GM18907 (cell line): ENCODE measurements around the gene PAX8.

Experiments used
- ATAC-seq: cut with Tn5 transposase; IDR thresholded peaks from one replicate; pipeline ENCODE4 v1.9.1; 2021; ENCODE audit warnings: mild to moderate bottlenecking, moderate library complexity; ENCODE audit not compliant: unreplicated experiment

PAX8 gene

DNA sequence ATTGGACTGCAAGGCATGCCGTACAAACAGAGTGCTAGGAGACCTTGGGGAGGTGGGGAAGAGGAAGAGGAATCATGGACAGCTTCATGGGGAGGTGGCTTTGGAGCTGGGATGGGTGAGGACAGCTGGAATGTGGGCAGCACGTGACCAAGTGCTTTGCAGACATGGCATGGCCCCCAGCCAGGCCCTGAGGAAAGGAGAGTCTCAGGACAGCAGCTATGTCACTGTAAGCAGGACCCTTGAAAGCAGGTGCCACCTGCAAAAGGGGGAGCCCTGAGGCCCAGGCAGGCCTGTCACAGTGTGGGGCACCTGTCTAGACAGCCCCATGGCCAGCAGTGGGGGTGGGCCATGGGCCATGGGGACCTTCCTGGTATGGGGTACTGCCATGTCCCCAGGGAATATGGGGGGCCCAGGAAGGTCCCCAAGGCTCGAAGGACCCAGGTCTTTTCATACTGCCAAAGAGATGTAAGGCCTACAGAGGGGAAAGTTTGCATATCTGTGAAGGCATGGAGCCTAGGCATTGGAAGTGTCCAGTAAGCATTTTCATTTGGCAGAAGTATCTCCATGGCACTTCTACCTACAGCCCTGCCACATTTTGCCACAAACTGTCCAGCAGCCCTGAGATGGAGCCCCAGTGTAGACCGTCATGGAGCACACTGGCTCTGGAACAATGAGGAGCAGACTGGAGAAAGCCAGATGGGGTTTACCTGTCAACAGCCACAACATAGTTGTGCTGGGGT lies 9.9 kb downstream of the PAX8 start:
- ATAC-seq, result no peak

DNA sequence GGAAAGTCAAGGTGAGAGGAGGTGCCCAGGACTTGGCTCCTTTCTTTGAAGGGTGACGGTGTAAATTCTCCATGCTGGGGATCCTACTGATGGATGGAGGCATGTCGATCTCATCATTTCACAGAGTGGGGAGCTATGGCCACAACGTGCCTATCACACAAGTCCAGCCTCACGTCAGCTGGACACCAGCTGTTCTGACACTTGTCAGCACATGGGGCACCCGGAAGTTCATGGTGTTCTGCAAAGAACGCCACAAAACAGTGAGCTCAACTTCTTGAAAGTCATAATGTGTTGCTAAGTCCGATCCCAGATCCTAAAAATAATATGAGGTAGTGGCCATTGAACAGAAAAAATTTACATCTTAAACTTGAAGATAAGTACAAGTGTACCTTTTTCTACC lies 12.3 kb downstream of the PAX8 start:
- ATAC-seq, result no peak

DNA sequence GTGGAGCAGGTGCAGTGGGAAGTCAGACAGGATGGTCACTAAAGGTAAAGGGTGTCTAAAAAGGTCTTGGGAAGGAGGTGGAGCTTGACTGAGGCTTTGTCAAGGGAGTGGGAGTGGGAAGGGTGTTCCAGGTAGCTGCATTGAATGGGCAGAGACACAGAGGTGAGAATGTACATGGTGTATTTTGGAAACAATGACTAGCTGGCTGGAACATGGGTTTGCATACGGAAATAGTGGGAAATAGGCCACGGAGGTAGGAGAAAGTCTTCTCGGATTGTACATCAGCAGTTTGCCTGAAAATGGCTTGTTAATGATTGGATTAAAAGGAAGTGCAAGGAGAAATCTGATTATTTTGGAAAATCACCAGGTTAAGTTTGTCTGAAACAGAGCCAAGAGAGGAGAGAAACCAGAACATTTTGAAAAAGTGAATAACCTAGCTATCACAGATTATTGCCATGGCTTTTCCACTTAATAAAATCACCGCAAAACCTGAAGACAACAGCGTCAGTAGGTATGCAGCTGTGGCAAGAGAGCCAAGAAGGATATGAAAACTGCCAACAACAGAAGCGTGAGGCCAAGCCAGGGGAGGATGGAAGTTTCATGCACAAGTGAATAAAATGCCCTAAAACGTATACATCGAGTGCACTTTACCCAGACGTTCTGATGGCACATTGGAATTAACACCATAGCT lies 13.9 kb downstream of the PAX8 start:
- no peak for ATAC-seq

DNA sequence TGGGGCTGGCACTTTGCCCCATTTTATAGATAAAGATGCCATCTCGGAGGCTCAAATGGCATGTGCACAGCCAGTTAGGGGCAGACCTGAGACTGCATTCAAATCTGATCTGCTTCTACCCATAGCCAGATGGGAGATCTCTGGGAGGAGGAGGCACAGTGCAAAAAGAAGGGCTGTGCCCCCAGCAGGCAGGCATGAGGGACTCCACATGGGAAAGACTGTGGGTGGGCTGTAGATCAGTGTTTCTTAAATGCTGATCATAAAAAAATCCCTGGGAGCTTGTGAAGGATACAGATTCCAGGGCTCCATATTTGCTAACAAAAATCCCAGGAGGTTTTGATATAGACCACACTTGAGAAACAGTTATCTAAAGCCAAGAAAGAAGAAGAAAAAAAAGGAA lies 15.2 kb downstream of the PAX8 start:
- ATAC-seq, result no peak

DNA sequence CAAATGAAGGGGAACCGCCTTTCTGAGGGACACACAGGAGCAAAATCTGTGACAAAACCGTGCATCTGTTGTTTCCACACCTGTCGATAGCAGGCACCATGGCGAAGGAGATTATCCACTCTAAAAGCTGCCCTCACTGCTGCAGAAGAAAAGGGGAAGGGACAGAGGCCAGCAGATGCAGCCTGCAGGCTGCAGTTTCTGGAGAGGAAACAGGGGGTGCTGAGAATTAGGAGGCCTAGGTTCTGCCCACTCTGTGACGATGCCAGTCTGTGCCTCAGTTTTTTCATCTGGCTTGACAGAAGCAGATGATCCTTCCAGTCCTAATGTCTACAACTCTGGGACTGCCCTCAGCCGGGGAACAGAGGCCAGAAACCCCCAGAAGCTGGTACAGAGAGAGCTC lies 17.7 kb downstream of the PAX8 start:
- no peak for ATAC-seq

DNA sequence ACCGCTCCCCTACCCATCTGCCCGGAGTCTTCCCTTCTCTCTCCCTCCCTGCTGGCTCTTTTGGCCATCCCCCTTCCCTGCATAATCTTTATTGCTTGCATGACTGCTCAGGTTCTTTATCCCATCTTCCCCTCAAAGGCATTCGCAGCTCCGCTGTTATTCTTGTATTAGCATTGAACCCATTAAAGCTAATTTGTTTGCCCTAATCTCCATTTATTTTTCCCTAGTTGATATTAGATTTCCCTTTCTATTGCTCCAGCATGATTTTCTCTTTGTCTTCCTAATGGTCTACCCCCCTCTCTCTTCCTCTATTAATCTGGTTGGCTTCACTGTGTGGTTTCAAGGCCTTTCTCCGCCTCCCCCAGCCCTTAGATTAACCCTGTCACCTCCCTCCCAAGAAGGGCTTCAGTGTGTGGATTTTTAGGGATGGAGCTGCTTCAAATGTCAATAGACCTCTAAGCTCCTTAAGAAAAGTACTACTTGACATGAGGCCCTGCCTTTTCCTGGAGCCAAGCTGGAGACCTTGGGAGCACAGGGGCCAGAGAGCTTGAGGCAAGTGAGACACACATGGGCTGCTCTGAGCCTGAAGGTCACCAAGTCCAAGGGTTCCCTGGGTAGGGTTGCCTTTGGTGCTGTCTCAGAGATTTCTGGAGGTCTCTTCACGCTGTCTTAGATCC lies 20.1 kb downstream of the PAX8 start:
- ATAC-seq, result no peak

DNA sequence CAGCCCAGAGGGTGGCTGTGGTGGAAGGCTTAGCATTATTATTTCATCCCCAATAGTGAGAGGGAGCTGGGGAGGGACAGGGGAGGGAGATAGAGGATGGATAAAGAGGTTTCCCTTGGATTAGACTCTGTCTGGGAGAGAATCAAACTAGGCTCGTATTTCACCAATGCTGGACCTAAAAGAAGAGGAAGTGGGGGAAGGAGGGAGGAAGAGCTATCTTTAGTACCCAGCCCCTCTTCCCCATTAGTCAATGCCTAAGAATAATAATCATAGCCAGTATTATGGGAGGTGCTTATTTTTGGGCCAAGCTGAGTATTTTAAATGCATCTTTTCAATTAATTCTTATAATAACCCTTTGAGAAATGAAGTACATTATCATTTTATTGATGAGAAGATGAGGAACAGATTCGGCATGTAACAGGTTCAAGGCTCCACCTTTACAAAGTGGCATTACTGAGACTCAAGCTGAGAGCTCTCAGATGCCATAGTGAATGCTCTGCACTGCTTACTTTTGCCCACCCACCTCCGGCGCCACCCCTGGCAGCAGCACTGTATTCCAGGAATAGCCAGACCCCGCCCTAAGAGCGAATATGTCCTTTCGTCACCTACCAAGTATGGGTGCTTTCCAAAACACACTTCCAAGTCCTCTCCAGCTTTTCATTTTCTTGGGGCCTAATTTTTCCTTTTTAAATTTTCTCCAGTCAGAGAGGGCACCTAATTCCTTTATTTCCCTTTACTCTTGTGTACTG lies 21.0 kb downstream of the PAX8 start:
- ATAC-seq, result no peak

DNA sequence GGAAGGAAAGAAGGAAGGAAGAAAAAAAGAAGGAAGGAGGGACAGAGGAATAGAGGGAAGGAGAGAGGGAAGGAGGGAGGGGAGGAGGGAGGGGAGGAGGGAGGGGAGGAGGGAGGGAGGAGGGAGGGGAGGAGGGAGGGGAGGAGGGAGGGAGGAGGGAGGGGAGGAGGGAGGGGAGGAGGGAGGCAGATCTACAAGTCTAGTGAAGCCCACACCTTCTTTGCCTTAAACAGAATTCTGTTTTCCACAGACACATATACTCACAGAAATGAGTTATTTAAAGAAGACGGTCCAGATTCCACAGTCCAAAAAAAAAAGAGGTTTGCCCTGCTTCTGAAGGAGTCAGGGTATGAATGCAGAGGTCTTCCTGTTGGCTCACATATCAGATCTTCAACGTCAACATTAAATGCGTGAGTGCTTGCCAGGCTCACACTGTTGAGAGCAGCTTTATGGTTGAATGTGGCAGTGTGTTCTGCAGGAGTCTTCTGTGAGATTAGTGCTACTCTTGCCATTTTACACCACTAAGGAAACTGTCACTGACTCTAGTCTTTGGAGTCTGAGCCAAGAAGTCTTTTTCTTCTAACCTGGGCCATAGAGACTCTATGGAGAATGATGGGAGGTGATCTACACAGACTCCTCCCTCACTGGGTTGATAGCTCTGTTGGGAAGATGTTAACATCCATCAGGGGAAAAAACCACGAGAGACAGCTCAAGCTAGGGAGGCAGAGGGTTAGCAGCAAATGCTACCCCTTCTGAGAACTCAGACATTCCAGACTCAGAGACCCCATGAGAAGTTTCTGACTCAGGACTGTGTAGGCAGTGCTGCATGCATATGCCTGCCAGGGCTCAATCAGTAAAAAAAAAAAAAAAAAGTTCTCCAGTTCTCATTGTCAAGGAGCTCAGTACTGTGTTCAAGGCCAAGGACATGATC lies 23.3 kb downstream of the PAX8 start:
- no peak for ATAC-seq

DNA sequence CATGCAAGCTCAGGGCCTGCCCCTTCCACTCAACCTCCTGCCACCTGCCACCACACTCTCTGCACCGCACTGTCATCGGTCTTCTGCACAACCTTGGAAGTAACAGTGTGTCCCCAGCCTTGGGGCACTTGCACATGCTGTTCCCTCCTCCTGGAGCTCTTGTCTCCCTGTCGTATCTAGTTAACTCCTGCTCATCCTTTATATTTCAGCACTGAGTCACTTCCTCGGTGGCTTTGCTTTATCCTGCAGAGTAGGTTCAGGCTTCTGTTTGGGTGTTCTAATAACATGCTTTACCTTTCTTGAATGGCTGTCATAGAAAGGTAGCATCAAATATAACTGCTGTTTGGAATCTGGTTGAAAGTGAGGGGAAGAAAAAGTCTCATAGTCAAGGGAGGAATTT lies 25.3 kb downstream of the PAX8 start:
- ATAC-seq, result no peak

DNA sequence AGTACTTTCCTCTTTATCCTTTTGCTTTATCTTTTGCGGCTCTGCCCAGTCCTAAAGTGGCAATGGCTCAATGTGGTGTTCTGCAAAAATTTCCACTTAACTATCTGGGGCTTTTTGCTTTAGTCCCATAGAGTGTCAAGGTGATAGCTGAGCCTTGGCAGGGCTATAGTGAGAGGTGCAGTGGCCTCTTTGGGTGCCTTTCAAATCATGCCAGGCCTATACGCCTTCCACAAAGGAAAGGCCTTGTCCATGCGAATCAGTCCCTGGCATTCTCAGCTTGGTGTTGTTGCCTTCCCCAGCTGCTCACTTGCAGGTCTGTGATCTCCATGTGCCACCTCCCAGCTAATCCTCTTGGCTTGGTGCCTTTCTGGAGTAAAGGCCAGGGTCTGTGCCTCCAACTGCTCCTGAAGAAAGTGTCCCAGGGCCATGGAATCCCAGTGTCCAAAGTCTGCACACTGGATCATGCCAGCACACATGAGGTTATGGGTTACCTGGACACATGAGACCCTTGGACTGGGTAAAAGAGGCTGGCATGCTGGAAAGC lies 26.6 kb downstream of the PAX8 start:
- ATAC-seq, result no peak

DNA sequence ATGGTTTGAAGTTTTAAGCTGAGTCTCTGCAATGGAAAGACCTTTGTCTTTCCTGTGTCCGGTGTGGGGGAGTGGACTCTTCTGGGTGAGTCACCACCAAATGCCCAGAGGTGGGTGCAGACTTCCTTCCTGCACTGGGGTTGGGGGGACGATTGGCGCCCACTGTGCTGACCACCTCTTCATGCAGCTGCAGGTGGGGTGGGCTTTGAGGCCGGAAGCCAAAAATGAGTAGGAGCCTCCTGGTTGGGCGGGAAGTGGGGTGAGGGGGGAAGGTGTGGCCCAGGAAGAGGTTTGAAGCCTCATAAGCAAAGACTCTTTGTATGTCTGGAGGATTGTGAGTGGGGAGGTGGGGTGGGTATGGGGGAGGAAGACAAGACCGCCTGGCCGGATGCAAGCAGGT lies 27.6 kb downstream of the PAX8 start:
- no peak for ATAC-seq

DNA sequence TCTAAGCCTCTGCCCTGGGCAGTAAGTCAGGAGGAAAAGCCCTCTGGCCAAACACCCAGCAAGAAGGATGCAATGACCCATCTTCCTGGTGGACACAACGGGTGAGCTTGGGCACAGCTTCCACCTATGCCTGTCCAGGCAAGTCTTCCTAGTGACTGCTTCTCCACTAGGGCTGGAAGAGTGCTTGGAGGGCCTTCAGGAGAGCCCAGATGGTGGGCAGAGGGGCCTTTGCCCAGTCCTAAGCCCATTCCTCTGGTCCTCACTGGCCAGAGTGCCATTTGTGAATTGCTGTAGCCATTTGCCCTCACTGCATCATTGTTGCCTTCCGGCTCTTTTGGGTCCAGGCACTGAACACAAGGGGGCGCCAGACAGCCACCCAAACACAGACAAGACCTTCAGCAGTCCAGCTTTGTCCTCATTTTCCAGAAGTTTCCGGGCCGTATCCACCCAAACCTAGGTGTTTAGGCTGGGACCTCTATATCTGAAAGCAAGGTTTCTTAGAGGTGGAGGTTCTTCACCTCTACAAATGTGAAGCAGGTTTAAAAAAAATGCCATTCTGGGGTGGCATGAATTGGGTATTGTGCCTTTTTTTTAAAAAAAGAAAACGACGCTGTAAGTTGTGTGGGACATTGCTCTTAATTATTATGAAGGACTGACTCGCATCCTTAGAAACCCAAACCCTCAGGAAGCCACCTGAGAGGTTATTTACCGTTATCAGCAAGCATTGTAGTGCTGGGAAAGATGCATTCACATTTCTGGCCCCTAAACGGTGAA lies 29.5 kb downstream of the PAX8 start:
- ATAC-seq, result no peak

DNA sequence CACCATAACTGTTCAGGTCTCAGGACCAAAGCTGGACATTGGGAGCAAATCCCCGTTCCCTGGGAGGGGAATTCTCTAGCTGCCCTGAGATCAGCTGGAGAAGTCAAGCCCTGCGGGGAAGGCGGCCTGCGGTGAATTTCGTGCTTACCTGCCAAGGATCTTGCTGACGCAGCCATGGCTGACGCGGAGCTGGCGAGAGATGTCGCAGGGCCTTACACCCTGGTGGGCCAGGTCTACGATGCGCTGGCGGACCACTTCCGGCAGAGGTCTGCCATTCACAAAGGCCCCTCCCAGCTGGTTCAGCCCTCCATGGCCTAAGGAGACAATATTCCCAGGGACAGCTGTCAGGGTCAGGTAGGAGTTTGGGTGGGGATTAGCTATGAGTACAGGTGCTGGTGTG lies 32.1 kb downstream of the PAX8 start:
- no peak for ATAC-seq

DNA sequence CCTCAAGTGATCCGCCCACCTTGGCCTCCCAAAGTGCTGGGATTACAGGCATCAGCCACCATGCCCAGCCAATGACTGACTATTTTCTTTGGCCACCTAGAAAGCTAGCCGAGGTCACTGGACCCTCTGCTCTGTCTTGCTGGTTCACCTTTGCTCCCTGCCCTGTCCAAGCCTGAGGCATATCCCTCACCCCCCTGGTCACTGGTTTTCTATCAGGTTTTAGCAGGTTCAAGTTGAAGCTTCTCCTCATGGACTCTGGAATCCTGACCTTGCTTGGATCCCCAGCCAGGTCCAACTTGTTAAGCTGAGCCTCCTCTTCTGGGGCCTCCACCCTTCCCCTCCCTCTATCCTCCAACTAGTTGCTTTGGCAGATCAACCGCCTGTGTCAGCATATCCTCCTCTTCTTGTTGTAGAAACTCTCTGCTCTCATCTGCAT lies 33.4 kb downstream of the PAX8 start:
- ATAC-seq, result no peak

DNA sequence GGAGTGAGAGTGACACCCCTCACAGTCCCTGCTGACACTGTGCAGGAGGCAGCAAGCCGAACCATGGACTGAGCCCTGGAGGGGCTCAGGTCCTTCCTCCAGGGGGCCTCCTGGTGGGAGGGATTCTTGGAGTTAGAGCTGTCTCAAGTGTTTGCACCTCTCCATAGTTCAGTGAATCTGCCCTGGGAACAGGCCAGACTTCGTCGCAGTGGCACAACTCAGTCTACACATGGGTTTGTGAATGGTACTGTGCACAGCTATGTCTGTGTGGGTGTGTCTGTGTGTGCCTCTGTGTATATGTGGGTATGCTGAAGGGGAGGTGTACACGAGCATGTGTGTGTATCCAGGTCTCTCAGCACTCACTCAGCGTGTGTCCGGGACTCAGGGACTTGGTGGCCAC lies 36.4 kb downstream of the PAX8 start:
- ATAC-seq, result no peak

DNA sequence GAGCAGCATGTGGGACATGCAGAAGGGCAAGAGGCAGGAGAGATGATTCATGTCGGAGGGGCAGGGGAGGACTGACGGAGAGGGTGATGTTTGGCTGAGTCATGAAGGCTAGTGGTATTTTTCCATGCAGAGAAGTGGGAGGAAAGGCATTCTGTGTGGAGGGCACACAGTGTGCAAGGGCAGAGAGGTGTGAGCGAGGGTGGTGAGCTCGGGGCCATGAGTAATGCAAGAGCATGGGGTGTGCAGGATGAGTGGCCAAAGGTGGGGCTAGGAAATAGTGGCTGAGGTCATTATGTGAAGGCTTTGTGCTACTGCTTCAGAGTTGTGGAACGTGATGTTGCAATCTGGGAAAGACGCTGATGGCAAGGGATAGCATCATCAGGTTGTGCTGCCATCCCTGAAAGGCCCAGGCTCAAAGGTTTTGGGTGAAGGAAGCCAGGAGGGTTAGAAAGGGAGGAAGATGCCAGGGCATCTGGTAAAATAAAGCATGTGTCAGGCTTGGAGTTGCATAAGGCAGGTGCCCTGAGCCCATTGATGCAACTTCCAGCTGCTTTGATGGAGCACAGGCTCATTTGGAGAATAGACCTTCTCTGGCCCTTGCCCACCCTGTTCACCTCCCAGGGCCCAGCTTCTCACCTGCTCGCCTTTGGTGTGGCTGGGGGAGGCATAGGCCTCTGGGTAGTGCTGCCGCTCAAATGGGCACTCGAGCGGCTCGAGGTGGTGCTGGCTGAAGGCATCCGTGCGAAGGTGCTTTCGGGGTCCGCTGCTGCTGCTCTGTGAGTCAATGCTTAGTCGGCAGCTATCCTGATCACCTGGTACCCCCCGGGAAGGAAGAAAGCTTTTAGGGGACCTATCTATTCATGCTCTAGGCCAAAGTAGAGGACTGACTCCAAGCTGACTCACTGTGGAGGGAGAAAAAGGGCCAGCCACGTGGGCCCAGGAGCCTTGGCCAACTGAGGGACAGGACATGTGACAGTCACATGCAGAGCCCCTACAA lies 37.5 kb downstream of the PAX8 start:
- no peak for ATAC-seq

DNA sequence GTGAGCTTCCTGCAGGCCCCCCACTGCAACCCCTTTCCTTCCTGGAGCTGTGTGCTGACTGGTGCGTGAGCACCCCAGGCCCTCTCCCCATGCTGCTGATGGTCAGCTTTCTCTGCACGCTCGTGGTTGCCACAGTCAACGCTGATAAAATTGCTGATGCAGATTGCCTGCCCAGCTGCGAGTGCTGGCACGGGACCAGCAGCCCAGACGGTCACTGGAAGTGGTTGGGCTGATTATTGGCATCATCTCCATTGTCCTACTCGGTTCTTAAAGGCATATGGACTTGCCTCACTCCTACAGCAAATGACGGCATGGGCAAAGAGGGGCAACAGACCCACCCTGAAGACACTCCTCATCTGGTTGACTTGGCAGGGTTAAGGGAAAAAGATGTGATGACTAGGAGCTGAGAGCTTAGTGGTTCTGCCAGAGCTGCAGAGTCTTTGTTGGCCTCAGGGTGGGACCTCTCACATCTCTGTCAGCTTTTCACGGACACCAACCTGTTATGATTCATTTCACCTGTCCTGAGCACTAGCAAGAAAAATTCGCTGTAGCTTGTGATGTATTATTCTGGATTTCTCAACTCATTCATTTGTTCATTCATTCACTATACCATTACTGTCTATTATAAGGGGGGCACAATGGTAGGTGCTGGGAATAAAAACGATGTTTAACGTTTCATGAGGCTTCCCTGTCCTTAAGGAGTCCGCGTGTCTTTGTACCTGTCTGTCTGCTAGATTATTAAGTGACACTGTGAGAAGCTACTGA lies 38.4 kb downstream of the PAX8 start:
- ATAC-seq, result no peak
